Astrocyte (in vitro differentiated cells and primary cell): ENCODE results near the gene KIFAP3. TPM values are rescaled to one million over a fixed set of nuclear protein-coding genes. Genes with fewer than 3 reads are reported as not detected.

ENCODE experiments used
- DNase-seq: peaks from one replicate; pipeline ENCODE4 v3.0.0-alpha.2; 2010; ENCODE audit warnings: low read depth
- FAIRE-seq: peaks from 2 replicates; lab custom pipeline; 2011; peaks lifted over from hg19 to GRCh38; lab: Jason Lieb, UNC
- H2AFZ ChIP-seq: 2 replicates; pipeline ENCODE4 v1.6.0; 2012; ENCODE audit warnings: low read depth, low read length, inconsistent platforms
- H3K27ac ChIP-seq: 2 replicates; pipeline ENCODE4 v1.5.1; 2011; ENCODE audit warnings: low read depth, low read length, inconsistent platforms
- H3K27me3 ChIP-seq: 2 replicates; pipeline ENCODE4 v1.6.0; 2011; ENCODE audit warnings: low read length, inconsistent platforms; ENCODE audit not compliant: insufficient read depth
- H3K36me3 ChIP-seq: 2 replicates; pipeline ENCODE4 v1.5.1; 2011; ENCODE audit warnings: low read length, inconsistent platforms; ENCODE audit not compliant: insufficient read depth
- H3K4me1 ChIP-seq: 2 replicates; pipeline ENCODE4 v1.5.1; 2011; ENCODE audit warnings: low read length, inconsistent platforms; ENCODE audit not compliant: insufficient read depth
- H3K4me2 ChIP-seq: 2 replicates; pipeline ENCODE4 v1.6.0; 2012; ENCODE audit warnings: low read length, inconsistent platforms
- H3K4me3 ChIP-seq: 2 replicates; pipeline ENCODE4 v1.5.1; 2011; ENCODE audit warnings: low read depth, mild to moderate bottlenecking, low read length, inconsistent platforms; ENCODE audit not compliant: insufficient read depth
- H3K79me2 ChIP-seq: 2 replicates; pipeline ENCODE4 v1.6.0; 2012; ENCODE audit warnings: mild to moderate bottlenecking, low read length, inconsistent platforms; ENCODE audit not compliant: insufficient read depth
- H3K9ac ChIP-seq: 2 replicates; pipeline ENCODE4 v1.6.0; 2012; ENCODE audit warnings: mild to moderate bottlenecking, low read length, inconsistent platforms
- H3K9me3 ChIP-seq: 2 replicates; pipeline ENCODE4 v1.5.1; 2012; ENCODE audit warnings: low read depth, mild to moderate bottlenecking, low read length, inconsistent platforms; ENCODE audit not compliant: insufficient read depth
- H4K20me1 ChIP-seq: 2 replicates; pipeline ENCODE4 v1.6.0; 2012; ENCODE audit warnings: low read length, inconsistent platforms; ENCODE audit not compliant: insufficient read depth
- H3K27ac Mint-ChIP-seq: one replicate; pipeline ENCODE4 v1.8.0; 2021; ENCODE audit warnings: mild to moderate bottlenecking, mixed read lengths; ENCODE audit not compliant: unreplicated experiment
- H3K27me3 Mint-ChIP-seq: one replicate; pipeline ENCODE4 v1.8.0; 2021; ENCODE audit warnings: low read depth, mixed read lengths; ENCODE audit not compliant: unreplicated experiment
- H3K36me3 Mint-ChIP-seq: one replicate; pipeline ENCODE4 v1.8.0; 2021; ENCODE audit warnings: low read depth, mixed read lengths; ENCODE audit not compliant: unreplicated experiment
- H3K4me1 Mint-ChIP-seq: one replicate; pipeline ENCODE4 v1.8.0; 2021; ENCODE audit warnings: low read depth, mixed read lengths; ENCODE audit not compliant: unreplicated experiment
- H3K4me3 Mint-ChIP-seq: one replicate; pipeline ENCODE4 v1.8.0; 2021; ENCODE audit warnings: mild to moderate bottlenecking, moderate library complexity, mixed read lengths; ENCODE audit not compliant: unreplicated experiment
- H3K9me3 Mint-ChIP-seq: one replicate; pipeline ENCODE4 v1.8.0; 2021; ENCODE audit warnings: mild to moderate bottlenecking, mixed read lengths; ENCODE audit not compliant: unreplicated experiment
- EZH2 ChIP-seq: IDR thresholded peaks from 2 replicates; pipeline ENCODE4 v1.6.1; 2012; ENCODE audit warnings: mild to moderate bottlenecking, low read length, inconsistent platforms; ENCODE audit not compliant: insufficient read depth
- total RNA-seq: library from RNA; stranded (reverse); gene quantifications from 2 replicates; pipeline ENCODE4 v1.2.1, GENCODE V29; 2021
- TF ChIP-seq, protein P1 (sequence below): IDR thresholded peaks from 2 replicates; pipeline ENCODE4 v1.5.1; 2011; ENCODE audit warnings: low read depth, mild to moderate bottlenecking, inconsistent platforms, low read length, moderate library complexity; ENCODE audit not compliant: insufficient read depth

Gene KIFAP3
- total RNA-seq, 1 donor from 2014 or later, result 32.8 TPM

DNA sequence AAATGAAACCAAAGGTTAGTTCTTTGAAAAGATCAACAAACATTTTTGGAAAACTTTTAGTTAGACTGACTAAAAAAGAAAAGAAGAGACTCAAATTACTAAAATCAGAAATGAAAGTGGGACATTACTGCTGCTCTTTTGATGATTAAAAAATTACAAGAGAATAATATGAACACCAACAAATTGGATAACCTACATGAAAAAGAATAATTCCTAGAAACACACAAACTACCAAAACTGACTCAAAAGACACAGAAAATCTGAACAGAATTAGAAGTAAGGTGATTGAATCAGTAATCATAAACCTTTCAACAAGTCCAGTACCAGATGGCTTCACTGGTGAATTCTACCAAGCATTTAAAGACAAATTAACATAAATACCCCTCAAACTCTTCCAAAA is 5.6 kb downstream of the KIFAP3 start:
- H3K4me1 Mint-ChIP-seq, result peaks cover 14% of the 10 kb centered on the region

DNA sequence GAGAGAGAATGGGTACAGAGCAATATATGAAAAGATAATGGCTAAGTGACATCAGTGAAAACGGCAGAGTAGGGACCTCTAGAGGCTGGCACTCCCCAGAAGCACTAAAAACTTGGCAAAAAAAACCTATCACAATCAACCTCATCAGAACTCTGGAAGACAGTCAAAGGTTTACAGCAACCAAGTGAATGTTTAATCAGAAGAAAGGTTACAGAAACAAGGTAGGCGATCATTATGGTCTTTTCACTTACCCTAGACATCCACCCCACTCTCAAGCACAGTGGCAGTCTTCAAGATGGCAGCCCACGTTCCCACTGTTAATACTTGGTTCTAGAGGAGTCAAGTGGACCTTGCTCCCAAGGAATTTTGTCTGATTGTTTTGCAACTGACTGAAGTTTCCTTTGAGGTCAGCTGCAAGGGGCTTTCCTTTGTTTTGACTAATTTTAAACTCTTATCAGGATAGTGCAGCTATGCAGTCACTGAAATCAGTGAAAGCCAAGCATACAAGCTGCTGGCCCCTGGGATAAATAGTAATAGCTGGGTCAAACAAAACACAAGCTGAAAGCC is 7.2 kb downstream of the KIFAP3 start:
- TF ChIP-seq EZH2, result no peak
- TF ChIP-seq, protein P1, sequence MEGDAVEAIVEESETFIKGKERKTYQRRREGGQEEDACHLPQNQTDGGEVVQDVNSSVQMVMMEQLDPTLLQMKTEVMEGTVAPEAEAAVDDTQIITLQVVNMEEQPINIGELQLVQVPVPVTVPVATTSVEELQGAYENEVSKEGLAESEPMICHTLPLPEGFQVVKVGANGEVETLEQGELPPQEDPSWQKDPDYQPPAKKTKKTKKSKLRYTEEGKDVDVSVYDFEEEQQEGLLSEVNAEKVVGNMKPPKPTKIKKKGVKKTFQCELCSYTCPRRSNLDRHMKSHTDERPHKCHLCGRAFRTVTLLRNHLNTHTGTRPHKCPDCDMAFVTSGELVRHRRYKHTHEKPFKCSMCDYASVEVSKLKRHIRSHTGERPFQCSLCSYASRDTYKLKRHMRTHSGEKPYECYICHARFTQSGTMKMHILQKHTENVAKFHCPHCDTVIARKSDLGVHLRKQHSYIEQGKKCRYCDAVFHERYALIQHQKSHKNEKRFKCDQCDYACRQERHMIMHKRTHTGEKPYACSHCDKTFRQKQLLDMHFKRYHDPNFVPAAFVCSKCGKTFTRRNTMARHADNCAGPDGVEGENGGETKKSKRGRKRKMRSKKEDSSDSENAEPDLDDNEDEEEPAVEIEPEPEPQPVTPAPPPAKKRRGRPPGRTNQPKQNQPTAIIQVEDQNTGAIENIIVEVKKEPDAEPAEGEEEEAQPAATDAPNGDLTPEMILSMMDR, result no peak
- no peaks in the 10 kb centered on the region for H3K27me3 Mint-ChIP-seq
- H3K4me3 Mint-ChIP-seq, result no peak overlapping the region
- no peaks in the 10 kb centered on the region for H3K27me3 ChIP-seq
- H3K79me2 ChIP-seq, result peaks cover 15% of the 10 kb centered on the region
- no peak overlapping the region for H3K4me2 ChIP-seq
- no peaks in the 10 kb centered on the region for H3K36me3 ChIP-seq
- H3K4me1 ChIP-seq, result peaks cover 4% of the 10 kb centered on the region
- no peak overlapping the region for H3K9ac ChIP-seq
- H3K4me1 Mint-ChIP-seq, result peaks cover 16% of the 10 kb centered on the region
- peaks cover 3% of the 10 kb centered on the region for H3K36me3 Mint-ChIP-seq
- no peak for FAIRE-seq
- H3K9me3 ChIP-seq, result no peaks in the 10 kb centered on the region
- no peak overlapping the region for H2AFZ ChIP-seq
- H3K27ac Mint-ChIP-seq, result no peak overlapping the region
- H3K4me3 ChIP-seq, result no peak overlapping the region
- no peaks in the 10 kb centered on the region for H4K20me1 ChIP-seq
- no peak for DNase-seq
- peaks cover 2% of the 10 kb centered on the region for H3K9me3 Mint-ChIP-seq
- H3K27ac ChIP-seq, result no peak overlapping the region

More for the DNA sequence above, 5.6 kb downstream of the KIFAP3 start:
- peaks cover 24% of the 10 kb centered on the region for H3K79me2 ChIP-seq
- H3K4me3 ChIP-seq, result no peak overlapping the region
- Mint-ChIP-seq H3K9me3 (no peaks in the 10 kb centered on the region), H3K27me3 (no peaks in the 10 kb centered on the region), H3K36me3 (peaks cover 3% of the 10 kb centered on the region), H3K4me3 (no peak overlapping the region), H3K27ac (no peak overlapping the region)
- H3K9me3 ChIP-seq, result no peaks in the 10 kb centered on the region
- H3K4me2 ChIP-seq, result no peak overlapping the region
- no peak overlapping the region for H3K27ac ChIP-seq
- H3K4me1 ChIP-seq, result no peaks in the 10 kb centered on the region
- no peaks in the 10 kb centered on the region for H3K27me3 ChIP-seq
- H3K36me3 ChIP-seq, result no peaks in the 10 kb centered on the region
- FAIRE-seq (no peak), DNase-seq (no peak)
- H4K20me1 ChIP-seq, result no peaks in the 10 kb centered on the region
- no peak for TF ChIP-seq EZH2
- TF ChIP-seq, protein P1, result no peak
- no peak overlapping the region for H3K9ac ChIP-seq
- H2AFZ ChIP-seq, result no peak overlapping the region

DNA sequence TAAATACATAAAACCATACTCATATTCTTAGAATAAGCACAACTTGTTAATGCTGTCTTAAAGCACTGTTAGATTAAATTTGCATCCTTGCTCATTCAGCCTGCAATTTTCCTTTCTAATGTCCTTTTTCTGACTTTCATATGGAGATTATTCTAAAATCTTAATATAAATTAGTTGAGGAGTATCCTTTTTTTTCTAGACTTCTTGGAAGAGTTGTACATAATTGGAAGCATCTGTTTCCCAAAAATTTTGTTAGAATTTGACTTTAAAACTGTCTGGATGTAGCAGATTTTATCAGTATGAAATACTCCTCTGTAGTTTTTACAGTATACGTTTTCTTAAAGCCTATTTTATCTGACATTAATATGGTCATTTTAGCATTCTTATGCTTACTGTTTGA is 9.7 kb downstream of the KIFAP3 start:
- FAIRE-seq (no peak), DNase-seq (no peak)
- no peak overlapping the region for H3K27ac ChIP-seq
- no peak overlapping the region for H2AFZ ChIP-seq
- Mint-ChIP-seq H3K27ac (no peak overlapping the region), H3K9me3 (peaks cover 7% of the 10 kb centered on the region), H3K27me3 (no peaks in the 10 kb centered on the region), H3K4me1 (peaks cover 14% of the 10 kb centered on the region), H3K4me3 (no peak overlapping the region), H3K36me3 (peaks cover 2% of the 10 kb centered on the region)
- no peaks in the 10 kb centered on the region for H4K20me1 ChIP-seq
- no peak overlapping the region for H3K9ac ChIP-seq
- H3K27me3 ChIP-seq, result no peaks in the 10 kb centered on the region
- no peaks in the 10 kb centered on the region for H3K36me3 ChIP-seq
- no peak for TF ChIP-seq EZH2
- TF ChIP-seq, protein P1, result no peak
- H3K9me3 ChIP-seq, result no peaks in the 10 kb centered on the region
- H3K4me2 ChIP-seq, result no peak overlapping the region
- peaks cover 4% of the 10 kb centered on the region for H3K4me1 ChIP-seq
- H3K4me3 ChIP-seq, result no peak overlapping the region
- H3K79me2 ChIP-seq, result peaks cover 3% of the 10 kb centered on the region
